ENCODE measurements around the gene FAM81B.
A peak's percentile ranks its signal among the peaks of the same experiment; 100 is the strongest.
"Not testable (repeated sequence)": the region's sequence is repeated elsewhere in the genome, so short reads cannot be mapped to it uniquely, and the experiment has no call there.

FAM81B gene, protein sequence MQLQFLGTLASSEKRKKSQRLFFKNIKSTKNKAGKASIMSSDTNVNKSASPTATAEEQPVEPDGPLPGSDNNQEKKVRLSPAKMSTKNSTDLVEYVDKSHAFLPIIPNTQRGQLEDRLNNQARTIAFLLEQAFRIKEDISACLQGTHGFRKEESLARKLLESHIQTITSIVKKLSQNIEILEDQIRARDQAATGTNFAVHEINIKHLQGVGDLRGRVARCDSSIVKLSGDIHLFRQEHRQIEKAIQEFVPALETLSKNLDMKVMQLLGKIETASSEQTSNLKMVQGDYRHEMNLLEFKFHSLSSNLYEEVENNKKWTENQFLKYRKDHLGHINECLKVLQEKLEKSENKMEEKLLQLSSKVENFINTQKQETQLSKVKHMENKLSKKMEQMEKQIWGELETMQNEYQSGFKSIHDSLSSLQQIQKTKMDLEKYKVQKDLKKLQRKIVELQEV

DNA sequence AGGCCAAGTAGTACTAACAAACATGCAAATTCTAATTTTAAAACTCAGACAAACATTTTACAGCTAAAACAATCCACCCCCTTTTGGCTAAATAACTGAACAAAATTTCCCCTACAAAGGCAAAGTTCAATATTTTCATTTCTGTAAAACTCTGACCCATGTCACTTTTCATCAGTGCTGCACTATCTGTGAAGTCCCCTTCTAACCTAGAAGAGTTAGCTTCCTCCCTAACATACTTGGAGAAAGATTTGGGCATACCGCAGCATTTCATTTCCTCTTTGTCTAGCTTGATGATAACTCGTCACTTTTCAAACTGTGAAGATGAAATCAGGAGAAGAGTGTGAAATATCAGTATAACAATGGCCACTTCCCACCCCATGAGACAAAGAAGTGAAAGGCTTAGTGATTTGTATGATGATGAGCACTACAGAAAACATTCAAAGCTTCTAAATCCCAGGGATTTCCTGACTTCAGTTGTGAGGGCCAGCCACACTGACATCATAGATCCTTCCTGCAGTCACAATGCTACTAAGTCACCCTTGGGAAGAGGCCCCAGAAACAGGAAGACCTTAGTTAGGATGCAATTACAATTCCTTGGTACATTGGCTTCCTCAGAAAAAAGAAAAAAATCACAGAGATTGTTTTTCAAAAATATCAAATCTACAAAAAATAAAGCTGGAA lies at the start of gene FAM81B:
TSS of gene FAM81B (plus strand) at position 555 of the 681 bp plus-strand sequence. CDS start at position 579, 24 bp downstream.
- DNase-seq (ENCODE audit: low spot score), result no peak

DNA sequence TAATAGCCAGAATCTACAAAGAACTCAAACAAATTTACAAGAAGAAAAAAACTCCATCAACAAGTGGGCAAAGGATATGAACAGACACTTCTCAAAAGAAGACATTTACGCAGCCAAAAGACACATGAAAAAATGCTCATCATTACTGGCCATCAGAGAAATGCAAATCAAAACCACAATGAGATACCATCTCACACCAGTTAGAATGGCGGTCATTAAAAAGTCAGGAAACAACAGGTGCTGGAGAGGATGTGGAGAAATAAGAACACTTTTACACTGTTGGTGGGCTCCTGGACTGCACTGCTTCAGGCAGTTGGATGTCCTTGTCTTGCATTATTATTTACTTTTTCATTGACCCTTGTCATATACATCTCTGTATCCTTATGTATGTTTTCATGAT lies 49.7 kb upstream of the FAM81B start:
- not testable (repeated sequence) for DNase-seq (ENCODE audit: low spot score)

- no peak for DNase-seq (ENCODE audit: low spot score)
These were observed 43.6 kb upstream of the FAM81B start for GRCh38 chr5:95347506-95348120.

- DNase-seq (ENCODE audit: low spot score), result no peak
These were observed 40.5 kb upstream of the FAM81B start for GRCh38 chr5:95350631-95351030.

DNA sequence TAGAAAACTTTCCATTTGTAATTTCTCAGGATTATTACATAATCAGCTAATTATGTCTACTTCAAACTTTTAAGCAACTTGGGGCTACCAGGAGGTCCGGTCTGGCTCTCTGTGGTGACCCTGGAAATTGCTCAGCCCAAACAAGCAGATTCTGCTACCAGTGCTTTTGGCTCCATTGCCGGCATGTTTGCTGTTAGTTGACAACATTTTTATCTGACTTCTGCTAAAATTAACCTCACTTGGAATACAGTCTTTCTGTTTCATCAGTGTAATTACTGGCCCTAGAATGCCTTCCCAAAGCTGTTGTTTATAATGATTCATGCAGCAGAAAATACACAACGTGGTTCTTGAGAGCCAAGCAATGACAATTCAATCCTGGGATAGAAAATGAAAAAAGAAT lies 38.5 kb upstream of the FAM81B start:
- no peak for DNase-seq (ENCODE audit: low spot score)

- DNase-seq (ENCODE audit: low spot score), result no peak
These were observed 32.8 kb upstream of the FAM81B start for GRCh38 chr5:95358320-95358719.

DNA sequence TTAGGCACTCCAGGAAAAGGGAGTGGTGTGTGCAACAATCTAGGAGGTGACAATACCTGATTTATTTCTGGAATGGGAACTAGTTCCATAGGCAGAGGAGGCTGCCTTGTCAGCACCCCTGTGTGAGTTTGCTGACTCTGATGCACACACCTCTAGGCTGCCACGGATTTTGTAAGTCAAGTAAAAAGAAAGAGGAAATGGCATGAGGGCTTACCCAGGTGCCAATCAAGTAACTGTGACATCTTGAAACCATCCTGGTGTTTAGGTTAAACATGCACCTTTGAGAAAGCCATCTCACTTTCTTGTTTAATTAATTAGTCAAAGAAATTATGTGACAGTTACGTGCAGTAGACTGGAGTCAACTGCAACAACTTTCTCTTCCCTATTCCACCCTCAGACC lies 32.3 kb upstream of the FAM81B start:
- DNase-seq (ENCODE audit: low spot score), result no peak

DNA sequence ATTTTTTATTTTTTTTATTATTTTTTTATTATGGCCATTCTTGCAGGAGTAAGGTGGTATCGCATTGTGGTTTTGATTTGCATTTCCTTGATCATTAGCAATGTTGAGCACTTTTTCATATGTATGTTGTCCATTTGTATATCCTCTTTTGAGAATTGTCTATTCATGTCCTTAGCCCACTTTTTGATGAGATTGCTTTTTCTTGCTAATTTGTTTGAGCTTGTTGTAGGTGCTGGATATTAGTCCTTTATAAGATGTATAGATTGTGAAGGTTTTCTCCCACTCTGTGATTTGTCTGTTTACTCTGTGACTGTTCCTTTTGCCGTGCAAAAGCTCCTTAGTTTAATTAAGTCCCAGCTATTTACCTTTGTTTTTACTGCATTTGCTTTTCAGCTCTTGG lies 30.5 kb upstream of the FAM81B start:
- DNase-seq (ENCODE audit: low spot score), result not testable (repeated sequence)

GRCh38 chr5:95365302-95366095 lies 25.7 kb upstream of the FAM81B start:
- DNase-seq (ENCODE audit: low spot score), result no peak

DNA sequence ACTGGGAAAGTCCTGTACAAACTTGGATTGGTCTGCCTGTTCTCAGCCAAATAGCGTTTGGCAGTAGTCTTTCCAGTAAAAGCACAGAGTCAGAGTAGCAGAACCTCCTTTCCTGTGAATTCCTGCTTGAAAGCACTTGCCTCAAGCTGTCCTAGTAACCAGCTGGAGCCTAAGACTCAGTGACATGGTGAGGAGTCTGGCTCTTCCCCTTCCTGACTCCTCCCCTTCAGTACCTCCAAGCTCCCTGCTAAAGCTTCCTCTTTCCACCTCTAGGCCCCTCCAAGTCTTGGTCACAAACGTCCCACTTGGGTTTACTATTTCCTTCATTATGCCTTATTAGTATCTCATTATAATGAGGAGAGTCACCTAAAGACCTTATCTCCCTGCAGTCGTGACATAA lies 21.4 kb upstream of the FAM81B start:
- DNase-seq (ENCODE audit: low spot score), result no peak

DNA sequence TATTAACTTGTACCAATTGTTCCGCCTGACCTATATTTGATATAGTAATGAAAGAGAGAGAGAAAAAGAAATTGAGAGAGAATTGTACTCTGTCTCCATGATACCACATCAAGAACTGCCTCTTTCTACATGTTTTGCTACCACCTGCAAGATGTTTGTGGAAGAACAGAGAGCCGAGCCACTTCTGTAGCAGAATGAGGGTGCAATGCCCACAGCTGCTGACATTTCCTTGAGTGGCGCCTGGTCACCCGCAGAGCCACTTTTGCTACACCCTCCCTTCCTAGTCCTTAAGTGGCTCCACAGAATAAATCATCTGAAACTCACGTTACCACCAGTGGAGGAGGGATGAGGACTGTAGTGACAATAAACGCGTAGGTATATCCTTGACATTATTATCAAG lies 17.1 kb upstream of the FAM81B start:
- no peak for DNase-seq (ENCODE audit: low spot score)

DNA sequence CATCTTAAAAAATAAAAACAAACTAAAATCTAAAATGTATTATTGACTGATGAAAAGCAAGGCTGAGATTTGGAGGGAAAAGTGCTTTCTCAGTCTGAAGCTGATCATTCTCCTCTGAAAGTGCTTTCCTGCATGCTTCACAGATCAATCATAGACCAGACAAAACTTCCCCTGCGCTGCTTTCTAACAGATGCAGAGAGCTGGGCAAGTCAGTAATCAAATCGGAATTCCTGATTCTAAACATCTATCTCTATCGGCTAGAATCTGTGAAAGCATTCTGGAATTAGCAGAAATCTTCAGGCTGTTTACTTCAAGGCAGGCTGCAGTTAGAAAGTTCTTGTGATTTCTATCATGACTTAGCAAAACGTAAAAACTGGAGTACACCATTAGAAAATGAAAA lies 15.6 kb upstream of the FAM81B start:
- no peak for DNase-seq (ENCODE audit: low spot score)

DNA sequence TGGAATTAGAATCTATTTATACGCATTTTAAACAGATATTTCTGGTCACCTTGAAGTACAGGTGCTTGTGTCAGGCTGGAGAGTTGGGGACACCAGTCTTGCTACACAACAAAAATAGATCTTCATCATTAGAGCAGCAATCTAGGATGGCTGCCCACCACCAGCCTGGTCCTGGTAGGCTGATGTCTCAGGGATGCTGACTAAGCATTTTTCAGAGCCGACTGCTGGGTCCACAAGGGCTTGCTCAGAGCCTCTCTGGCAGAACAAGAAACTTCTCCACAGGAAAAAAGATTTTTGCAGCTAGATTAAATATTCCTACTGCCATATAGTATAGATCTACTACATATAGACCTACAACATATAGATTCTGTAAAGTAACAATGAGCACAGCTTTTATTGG lies 12.0 kb upstream of the FAM81B start:
- DNase-seq (ENCODE audit: low spot score), result no peak

- no peak for DNase-seq (ENCODE audit: low spot score)
These were observed 11.0 kb upstream of the FAM81B start for GRCh38 chr5:95380103-95380628.

DNA sequence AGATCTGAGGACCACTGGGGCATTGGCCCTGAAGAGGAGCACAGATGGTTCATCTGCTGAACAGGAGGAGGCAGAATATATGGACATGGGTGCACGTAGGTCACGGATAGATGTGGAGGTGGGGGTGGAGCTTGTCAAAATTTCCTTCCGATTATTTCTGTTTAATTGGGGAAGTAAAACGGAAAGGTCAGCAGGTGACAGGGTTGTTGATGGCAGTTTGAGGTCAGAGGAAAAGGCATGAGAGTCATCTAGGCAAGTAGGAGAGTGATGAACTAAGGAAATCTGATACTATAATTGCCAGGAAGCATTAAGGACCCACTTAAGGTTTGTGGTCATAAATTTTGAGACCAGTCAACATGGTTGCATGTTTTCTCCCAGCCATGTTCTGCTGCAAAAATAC lies 8.4 kb upstream of the FAM81B start:
- no peak for DNase-seq (ENCODE audit: low spot score)

DNA sequence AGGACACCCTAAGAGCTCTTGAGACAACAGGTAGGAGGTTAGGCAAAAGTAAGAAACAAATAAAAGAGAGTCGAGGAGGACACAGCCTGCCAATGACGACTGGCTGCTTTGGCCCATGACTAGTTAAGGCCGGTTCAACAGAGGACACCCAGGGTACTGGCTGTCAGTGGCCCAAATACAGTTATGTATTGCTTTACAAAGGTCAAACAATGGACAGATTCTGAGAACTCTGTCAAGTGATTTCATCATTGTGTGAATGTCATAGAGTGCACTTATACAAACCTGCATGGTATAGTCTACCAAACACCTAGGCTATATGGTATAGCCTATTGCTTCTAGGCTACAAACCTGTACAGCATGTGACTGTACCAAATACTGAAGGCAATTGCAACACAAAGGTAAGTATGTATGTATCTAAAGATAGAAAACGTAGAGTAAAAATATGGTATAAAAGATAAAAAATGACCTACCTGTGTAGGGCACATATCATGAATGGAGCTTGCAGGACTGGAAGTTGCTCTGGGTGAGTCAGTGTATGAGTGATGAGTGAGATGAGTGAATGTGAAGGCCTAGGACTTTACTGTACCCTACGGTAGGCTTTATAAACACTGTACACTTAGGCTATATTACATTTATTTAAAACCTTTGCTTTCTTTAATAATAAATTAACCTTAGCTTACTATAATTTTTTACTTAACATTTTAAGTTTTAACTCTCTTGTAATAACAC lies 6.5 kb upstream of the FAM81B start:
- no peak for DNase-seq (ENCODE audit: low spot score)

DNA sequence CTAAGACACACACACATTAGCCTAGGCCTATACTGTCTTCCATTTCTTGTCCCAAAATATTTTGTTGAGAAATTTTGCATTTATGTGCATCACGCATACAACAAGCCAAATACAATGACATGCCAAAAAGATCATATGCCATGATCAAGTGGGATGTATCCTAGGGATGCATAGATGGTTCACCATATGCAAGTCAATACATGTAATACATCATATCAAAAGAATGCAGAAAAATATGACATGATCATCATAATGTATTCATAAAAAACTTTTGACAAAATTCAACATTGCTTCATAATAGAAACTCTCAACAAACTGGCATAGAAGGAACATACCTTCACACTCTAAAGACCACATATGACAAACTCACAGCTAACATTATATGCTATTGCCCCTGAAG lies 5.8 kb upstream of the FAM81B start:
- DNase-seq (ENCODE audit: low spot score), result no peak

- not testable (repeated sequence) for DNase-seq (ENCODE audit: low spot score)
These were observed 799 bp downstream of the FAM81B start for GRCh38 chr5:95391965-95392364.

- peak; percentile 52 for DNase-seq (ENCODE audit: low spot score)
These were observed 1.5 kb downstream of the FAM81B start for GRCh38 chr5:95392593-95393182.

GRCh38 chr5:95393279-95393678 lies 2.1 kb downstream of the FAM81B start:
- DNase-seq (ENCODE audit: low spot score), result no peak

- DNase-seq (ENCODE audit: low spot score), result no peak
These were observed 7.8 kb downstream of the FAM81B start for GRCh38 chr5:95398989-95399388.

Measured in iPS-NIHi11 (cell line).